ENCODE measurements around the gene PLEKHA5.
"Not testable (repeated sequence)": the region's sequence is repeated elsewhere in the genome, so short reads cannot be mapped to it uniquely, and the experiment has no call there.

Gene PLEKHA5

DNA sequence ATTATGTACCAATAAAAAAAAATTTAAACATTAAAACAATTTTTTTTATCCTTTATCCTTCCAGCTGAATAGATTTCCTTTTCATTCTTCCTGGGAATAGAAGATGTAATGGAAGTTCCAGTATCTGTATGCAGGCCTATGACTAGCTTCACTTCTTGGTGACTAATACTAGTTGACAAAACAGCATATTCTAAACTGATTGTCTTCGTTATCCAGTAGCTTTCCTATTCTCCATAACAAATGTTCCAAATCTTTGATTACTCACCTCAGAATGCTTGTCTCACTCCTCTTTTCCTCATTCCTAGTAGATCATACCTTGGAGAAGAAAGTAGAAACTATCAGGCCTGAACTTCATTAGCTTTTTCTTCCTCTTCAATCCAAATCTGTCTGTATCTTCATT lies 70.7 kb downstream of the PLEKHA5 start:
- no peak for DNase-seq (ENCODE audit: low read depth in 2 of 3, low spot score in 2 of 3)

DNA sequence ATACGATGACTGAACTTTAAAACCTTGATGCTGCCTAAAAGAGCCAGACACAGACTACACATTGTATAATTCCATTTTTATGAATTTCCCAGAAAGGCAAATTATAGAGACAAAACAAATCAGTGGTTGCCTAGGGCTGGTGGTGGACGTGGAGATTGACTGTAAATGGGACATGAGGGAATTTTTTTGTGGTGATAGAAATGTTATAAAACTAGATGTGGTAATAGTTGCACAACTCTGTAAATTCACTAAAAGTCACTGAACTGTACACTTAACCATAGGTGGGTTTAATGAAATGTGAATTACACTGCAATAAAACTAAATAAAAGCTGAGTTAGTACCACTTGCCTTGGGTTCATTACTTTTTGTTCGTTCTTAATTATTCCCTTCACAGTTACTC lies 72.1 kb downstream of the PLEKHA5 start:
- no peak for DNase-seq (ENCODE audit: low read depth in 2 of 3, low spot score in 2 of 3)

DNA sequence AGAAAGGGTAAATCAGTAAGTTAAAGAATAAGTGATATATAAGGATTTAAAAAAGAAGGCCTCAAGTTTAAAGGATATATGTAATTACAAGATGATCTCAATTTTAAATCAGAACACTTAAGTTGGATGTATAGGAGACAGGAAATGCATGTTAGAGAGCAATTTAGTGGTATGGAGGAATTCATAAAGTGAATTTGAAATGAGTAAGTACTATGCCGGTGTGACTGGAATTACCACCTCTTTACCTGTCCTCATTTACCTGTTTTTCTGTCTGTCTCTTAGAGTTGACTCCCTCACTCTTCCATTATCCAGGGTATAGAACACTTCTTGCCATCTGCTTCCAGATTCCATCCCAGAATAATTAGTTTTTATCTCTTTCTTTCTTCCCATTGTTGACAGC lies 73.5 kb downstream of the PLEKHA5 start:
- no peak for DNase-seq (ENCODE audit: low read depth in 2 of 3, low spot score in 2 of 3)

DNA sequence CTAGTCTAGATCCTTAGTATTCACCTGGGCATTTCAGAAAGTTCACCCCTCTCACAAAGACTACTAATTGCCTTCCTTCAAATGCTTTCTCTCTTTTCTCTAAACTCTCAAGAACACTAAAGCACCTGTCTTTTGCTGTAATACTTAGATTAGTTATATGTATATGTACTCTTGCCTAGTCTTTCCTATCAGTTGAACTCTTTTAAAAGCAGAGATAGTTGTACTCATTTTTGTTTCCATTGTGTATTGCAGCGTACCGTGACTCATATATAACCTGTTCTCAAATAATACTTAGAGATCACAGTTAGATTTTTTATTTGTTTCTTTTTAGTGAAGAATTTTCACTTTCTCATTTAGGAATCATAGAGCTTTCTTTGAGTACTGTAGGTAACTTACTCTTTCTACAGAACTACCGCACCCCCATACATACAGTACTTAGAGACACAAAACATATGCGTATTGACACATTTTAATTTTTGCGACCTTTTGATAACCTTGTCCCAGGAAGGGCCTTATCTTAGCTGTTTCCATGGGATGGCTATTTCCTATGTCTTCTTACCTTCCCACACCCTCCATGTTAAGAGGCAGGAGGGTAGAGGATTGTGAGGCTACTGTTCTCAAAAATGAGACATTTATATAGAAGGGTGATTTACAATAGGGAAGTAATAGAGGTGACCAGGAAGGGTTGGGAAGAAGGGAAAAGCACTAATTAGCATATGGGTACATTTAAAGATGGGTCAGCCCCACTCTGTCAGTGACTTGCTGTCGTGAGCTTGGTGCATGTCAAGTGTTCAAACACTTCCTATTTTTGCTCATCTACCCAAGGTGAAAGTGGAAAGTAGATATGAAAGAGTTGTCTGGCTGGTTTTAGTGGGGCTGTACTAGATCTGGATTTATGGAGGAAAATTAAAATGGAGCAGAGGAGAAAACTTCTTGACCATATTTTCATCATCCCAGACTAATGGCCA lies 74.3 kb downstream of the PLEKHA5 start:
- no peak for DNase-seq (ENCODE audit: low read depth in 2 of 3, low spot score in 2 of 3)

DNA sequence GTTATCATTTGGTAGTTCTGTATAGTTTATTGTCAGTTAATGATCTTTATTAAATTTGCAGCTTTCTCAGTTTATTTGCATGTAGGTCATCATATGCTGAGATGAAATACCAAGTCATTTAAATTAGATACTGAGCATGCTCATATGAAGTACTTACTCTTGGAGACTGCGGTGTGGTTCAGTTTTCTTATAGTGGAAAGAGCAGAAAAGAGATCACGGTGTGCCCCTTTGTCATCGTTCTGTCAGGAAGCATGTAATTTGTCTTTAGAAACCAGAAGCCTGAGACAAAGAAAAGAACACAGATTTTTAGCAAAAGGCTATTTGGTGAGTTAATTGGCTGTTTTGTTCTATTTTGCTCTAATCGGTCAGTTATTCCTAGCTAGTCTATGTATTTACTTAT lies 75.6 kb downstream of the PLEKHA5 start:
- DNase-seq (ENCODE audit: low read depth in 2 of 3, low spot score in 2 of 3), result no peak

DNA sequence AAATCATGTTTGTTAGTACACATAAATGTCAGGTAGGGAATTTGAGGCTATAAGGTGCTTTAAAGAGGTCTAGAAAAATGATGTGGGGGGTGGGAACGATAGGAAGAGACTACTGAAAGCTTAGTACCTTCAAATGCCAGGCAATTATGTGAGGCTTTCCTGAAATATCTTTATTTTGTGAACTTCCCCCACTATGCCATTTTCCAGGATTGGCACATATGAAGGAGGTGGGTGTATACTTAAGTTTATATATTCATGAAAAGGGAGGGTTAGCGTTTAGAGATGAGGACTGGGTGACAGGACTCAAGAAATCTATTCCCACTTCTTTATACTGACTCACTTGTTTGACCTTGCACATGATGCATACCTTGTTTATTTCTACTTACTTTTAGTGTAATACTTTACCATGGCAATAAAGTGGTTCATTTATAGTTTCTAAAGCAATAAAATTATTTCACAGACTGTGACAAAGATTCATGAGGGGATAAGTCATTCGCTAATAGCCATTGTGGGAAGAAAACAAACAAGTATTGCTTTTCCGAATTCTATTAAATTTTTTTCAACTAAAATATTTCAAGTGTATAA lies 77.1 kb downstream of the PLEKHA5 start:
- no peak for DNase-seq (ENCODE audit: low read depth in 2 of 3, low spot score in 2 of 3)

DNA sequence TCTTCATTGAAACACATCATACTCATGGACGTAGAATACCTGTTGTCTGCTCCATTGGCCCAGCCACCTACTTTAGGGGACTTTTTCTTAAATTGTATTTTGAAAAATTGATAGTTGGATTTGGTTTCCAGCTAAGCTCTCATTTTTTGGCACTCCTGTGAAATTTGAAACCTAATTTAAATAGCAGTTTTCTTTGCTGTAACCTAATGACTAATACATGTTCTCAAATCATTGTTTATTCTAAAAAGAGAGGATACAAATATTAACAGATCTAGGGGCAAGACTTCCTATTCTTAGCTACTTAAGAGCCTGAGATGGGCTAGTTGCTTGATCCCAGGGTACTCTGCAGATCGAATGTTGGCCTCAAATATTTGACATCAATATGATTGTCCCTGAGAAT lies 78.9 kb downstream of the PLEKHA5 start:
- no peak for DNase-seq (ENCODE audit: low read depth in 2 of 3, low spot score in 2 of 3)

DNA sequence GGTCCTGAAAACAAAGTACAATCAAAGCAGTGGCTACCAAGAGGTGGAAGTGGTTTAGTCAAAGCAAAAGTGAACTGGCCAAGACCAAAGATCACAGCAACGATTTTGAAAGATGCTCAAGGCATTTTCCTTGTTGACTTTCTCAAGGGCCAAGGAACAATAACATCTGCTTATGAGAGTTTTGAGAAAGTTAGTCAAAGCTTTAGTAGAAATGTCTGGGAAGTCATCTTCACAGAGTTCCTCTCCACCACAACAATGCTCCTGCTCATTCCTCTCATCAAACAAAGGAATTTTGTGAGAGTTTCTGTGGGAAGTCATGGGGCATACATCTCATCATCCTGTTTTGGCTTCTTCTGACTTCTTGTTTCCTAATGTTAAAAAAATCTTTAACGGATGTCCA lies 80.1 kb downstream of the PLEKHA5 start:
- DNase-seq (ENCODE audit: low read depth in 2 of 3, low spot score in 2 of 3), result no peak

DNA sequence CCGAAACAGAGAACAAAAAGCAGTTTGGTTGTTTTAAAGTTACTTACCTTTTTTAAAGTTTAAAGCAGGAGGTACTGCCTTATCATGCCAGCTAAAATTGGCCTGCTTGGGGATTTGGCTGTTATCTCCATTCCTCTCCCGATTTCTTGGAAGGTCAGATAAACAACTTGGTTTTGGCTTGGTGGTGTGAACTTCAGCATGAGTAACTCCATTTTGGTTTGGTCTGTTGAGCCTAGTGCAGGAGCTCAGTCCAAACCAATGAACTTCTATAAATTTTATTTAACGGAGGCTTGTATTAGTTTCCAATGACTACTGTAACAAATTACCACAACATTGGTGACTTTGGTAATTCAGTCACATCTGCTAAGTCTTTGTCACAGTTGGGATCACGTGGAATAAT lies 82.3 kb downstream of the PLEKHA5 start:
- DNase-seq (ENCODE audit: low read depth in 2 of 3, low spot score in 2 of 3), result no peak

DNA sequence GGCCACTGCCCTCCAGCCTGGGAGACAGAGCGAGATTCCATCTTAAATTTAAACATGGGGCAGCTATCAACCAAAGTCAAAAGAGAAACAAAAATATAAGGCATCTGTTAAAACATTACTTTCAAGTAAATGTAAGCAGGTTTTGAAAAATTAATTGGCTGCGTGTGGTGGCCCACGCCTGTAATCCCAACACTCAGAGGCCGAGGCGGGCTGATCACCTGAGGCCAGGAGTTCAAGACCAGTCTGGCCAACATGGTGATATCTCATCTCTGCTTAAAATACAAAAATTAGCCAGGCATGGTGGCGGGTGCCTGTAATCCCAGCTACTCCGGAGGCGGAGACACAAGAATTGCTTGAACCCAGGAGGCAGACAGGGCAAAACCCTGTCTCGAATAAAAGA lies 82.7 kb downstream of the PLEKHA5 start:
- no peak for DNase-seq (ENCODE audit: low read depth in 2 of 3, low spot score in 2 of 3)

DNA sequence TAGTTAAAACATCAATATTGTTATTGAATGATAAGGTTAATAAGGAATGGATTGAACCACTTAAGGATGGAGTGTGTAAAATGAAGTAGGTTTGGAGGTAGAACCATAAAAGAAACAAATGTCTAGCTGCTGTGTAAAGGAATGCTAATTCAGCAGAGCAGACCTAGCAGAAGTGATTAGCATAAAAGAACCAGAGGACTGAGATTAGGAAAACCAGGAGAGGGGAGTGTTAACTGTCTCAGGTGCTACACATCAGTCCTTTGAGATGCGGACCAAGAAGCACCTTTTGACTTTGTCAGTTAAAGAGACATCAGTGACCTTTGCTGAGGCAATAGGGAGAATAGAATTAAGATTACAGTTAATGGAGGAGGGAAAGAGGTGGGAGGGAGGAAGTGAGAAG lies 84.5 kb downstream of the PLEKHA5 start:
- DNase-seq (ENCODE audit: low read depth in 2 of 3, low spot score in 2 of 3), result no peak

DNA sequence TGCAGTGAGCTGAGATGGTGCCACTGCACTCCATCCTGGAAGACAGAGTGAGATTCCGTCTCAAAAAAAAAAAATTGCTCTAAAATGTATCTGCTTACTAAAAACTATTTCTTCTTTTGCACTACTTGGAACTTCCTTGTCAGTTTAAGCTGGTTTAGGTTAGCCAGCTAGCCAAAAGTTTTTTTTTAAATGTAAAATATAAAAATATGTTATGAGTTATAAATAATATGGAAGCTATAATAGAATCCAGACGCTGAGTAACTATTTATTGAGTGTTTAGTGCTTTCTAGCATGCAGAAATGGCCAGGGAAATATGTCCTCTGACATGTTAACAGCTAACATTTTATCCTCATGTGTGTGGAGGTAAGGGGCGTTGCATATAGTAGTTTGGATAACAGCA lies 85.6 kb downstream of the PLEKHA5 start:
- no peak for DNase-seq (ENCODE audit: low read depth in 2 of 3, low spot score in 2 of 3)

DNA sequence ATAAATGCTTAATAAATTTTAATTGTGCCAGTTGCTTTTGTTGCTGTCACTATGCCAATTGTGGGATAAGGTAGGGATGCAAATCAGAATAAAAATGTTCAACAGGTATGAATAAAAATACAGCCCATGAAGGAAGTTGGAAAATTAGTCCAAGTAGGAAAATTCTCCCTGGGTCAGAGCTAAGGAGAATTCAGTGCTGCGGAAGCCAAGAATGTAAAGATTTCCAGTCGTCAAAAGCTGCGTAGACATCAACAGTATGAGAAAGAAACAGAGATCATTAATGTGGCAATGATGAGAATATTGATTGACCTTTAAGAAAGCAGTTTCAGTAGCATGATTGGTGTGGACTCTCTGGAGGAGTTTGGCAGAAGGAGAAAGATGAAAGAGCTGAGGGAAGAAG lies 87.9 kb downstream of the PLEKHA5 start:
- no peak for DNase-seq (ENCODE audit: low read depth in 2 of 3, low spot score in 2 of 3)

DNA sequence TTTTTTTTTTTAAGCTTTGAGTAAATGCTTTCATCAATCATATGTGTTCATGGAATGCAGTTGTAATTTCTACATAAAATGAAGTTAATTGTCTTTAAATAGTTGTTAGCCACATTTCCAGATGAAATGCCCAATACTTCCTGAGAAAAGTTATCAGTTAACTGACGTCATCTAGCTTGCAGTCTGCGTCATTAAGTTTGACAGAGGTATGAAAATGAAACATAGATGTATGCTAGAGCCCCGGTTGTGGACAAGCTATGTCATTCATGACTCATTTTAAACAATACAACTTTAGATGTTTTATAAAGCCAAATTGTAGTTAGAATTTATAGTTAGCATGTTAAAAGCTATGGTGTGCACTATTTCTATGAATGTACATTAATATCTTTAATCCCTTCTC lies 90.7 kb downstream of the PLEKHA5 start:
- no peak for DNase-seq (ENCODE audit: low read depth in 2 of 3, low spot score in 2 of 3)

DNA sequence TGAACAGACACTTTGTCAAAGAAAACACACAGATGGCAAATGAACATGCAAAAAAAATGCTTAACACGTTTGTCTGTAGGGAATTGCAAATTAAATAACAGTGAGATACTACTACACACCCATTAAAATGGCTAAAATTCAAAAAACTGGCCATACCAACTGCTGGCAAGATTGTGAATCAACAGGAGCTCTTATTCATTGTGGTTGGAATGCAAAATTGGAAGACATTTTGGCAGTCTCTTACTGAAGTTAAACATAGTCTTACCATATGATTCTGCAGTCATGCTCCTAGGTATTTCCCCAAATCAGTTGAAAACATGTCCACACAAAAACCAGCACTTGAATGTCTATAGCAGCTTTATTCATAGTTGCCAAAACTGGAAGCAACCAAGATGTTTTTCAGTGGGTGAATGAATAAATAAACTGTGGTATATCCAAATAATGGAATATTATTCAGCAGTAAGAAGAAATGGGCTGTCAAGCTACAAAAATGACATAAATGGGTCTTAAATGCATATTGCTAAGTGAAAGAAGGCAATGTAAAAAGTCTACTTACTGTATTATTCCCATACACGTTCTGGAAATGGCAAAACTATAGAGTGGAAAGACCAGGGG lies 91.4 kb downstream of the PLEKHA5 start:
- no peak for DNase-seq (ENCODE audit: low read depth in 2 of 3, low spot score in 2 of 3)

DNA sequence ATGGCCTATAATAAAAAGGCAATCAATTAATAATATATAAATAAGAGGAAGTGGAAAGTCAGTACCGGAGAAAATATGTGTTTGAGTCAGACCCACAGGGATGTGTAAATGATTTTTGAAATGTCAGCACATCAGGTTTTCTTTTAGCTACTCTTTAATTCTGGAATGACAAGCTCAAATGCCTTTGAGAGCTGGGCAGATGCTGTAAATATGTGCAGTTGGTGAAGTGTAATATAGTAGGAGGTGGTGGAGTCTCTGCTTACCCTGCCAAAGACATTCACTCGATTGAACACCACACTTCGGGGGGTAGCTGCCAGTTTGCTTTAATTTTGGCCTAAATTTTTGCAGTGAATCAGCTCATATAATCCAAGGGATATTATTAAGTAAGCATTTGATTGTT lies 93.0 kb downstream of the PLEKHA5 start:
- no peak for DNase-seq (ENCODE audit: low read depth in 2 of 3, low spot score in 2 of 3)

DNA sequence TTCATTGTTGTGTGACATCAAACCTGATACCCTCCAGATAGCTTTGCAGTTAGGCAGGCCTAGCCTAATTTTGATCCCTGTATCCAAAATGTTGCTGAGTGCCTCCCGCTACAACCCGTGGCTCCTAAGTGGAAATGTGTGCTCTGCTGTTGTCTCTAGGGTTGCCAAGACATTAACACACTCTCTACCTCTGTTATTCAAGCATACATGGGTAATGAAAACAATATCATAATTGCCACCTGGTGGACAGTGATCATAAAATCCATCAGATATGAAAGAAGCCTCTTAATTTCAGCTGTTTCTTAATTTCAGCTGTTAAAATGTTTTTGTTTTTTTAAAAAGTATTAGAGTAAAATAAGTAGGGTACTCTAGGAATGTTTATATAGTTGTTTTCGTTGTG lies 93.5 kb downstream of the PLEKHA5 start:
- DNase-seq (ENCODE audit: low read depth in 2 of 3, low spot score in 2 of 3), result no peak

DNA sequence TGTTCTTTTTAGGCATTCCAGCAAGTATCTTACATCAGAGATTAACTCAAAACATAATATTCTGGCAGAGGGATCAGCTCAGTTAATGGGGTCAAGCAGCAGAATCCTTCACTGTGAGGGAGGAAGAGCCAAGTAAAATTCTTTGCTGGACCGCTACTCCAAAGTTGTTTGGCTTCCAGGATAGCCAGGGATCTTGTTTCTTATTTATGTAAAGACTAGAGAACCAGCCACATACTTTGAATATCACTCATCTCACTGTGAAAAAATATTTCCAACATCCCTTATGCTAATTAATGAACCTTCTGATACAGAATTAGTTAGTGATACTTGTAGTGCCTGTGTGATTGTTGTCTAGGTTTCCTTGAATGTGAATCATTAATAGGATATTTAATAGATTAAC lies 94.2 kb downstream of the PLEKHA5 start:
- no peak for DNase-seq (ENCODE audit: low read depth in 2 of 3, low spot score in 2 of 3)

DNA sequence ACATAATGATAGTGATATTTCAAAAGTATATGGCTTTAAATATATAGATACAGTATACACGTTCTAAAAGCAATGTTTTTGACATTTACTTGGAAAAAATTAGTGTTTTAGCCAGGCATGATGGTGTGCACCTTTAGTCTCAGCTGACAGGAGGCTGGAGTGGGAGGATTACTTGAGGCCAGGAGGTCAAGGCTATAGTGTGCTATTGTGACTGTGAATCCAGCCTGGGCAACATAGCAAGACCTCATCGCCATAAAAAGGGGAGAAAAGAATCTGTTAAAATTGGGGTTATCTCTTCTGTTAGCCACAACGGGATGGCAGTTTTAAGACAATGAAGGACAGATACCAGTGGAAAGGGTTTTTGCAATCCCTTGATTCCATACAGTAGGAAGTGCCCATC lies 95.2 kb downstream of the PLEKHA5 start:
- no peak for DNase-seq (ENCODE audit: low read depth in 2 of 3, low spot score in 2 of 3)

DNA sequence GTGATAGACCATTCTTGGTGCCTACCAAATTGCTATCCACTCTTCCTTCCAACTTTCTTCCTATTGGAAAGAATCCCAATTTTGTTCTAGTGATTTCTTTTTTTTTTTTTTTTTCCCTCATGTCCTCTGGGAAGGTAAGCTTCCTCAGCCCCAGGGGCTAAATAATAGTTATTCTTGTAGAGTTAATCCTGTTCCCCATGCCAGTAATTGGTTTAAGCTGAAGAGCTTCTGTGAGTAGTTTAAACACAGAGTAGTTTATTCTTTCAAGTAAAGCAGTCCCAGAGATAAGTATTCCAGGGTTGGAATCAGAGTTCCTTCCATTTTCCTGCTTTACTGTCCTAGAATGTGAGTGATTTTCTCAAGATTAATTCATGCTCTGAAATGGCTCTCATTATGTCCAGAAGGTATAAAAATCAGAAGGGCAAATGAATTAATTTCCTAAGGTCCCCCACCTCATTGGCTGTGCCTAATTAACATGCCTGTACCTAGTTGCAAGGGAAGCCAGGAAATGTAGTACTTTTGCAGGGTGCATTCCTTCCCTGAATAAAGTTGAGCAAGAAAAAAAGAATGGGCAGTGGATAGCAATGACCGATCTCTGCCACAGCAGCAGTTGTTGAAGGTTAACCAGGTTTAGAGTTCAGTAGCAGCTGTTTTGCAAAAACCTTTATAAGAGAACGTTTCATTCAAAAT lies 97.8 kb downstream of the PLEKHA5 start:
- DNase-seq (ENCODE audit: low read depth in 2 of 3, low spot score in 2 of 3), result no peak

DNA sequence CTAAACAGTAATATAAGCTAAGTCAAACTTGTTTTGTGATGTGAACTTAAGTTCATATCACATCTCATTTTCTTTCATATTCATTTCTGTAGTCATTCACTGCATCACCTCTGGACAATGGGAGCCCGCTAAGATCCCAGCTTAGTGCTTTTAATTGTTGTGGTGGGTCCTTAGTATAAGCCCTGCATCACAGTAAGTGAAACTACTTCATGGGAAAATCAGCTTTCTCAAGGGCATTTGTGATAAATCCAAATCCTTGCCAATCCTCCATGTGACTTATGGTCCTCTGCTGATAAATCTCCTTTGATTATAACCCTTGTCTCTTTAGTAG lies 98.3 kb downstream of the PLEKHA5 start:
- DNase-seq (ENCODE audit: low read depth in 2 of 3, low spot score in 2 of 3), result no peak

DNA sequence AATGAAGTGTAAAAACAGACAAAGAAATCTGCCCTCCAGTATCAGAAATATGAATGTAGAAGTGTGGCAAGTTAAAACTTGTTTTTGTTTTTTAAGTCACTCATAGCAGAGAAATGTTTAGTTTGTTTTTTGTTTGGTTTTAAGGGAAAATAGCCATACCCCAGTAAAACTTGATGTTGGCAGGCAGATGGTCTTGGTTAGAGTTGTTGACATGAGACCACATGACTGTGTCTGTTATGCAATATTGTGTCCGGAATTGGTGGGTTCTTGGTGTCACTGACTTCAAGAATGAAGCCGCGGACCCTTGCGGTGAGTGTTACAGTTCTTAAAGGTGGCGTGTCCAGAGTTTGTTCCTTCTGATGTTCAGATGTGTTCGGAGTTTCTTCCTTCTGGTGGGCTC lies 99.5 kb downstream of the PLEKHA5 start:
- not testable (repeated sequence) for DNase-seq (ENCODE audit: low read depth in 2 of 3, low spot score in 2 of 3)
